DMS53 treated with DMSO at 0.1 percent for 48 hours (cell line): ENCODE results near the gene GTF2F2.

ENCODE experiments used
- DNase-seq: peaks from one replicate; lab custom pipeline; 2025; ENCODE audit not compliant: unreplicated experiment; lab: John Stamatoyannopoulos, UW

The GTF2F2 gene

GRCh38 chr13:45120967-45121831 lies 889 bp downstream of the GTF2F2 start:
- no peak for DNase-seq

- DNase-seq, result no peak
Measured at GRCh38 chr13:45122941-45123340, 2.6 kb downstream of the GTF2F2 start.

GRCh38 chr13:45132369-45133064 lies 12.2 kb downstream of the GTF2F2 start:
- DNase-seq, result no peak

GRCh38 chr13:45133396-45134118 lies 13.2 kb downstream of the GTF2F2 start:
- no peak for DNase-seq

- no peak for DNase-seq
Measured at GRCh38 chr13:45136741-45137504, 16.6 kb downstream of the GTF2F2 start.

GRCh38 chr13:45137526-45137925 lies 17.2 kb downstream of the GTF2F2 start:
- DNase-seq, result no peak

- no peak for DNase-seq
Measured at GRCh38 chr13:45138282-45138681, 18.0 kb downstream of the GTF2F2 start.

GRCh38 chr13:45141369-45141768 lies 21.1 kb downstream of the GTF2F2 start:
- DNase-seq, result no peak

- no peak for DNase-seq
Measured at GRCh38 chr13:45142440-45143345, 22.4 kb downstream of the GTF2F2 start.

GRCh38 chr13:45143346-45143751 lies 23.0 kb downstream of the GTF2F2 start:
- no peak for DNase-seq

GRCh38 chr13:45149964-45150363 lies 29.7 kb downstream of the GTF2F2 start:
- DNase-seq, result no peak

GRCh38 chr13:45156565-45157361 lies 36.5 kb downstream of the GTF2F2 start:
- DNase-seq, result no peak

GRCh38 chr13:45162194-45162593 lies 41.9 kb downstream of the GTF2F2 start:
- no peak for DNase-seq

GRCh38 chr13:45162821-45163220 lies 42.5 kb downstream of the GTF2F2 start:
- no peak for DNase-seq

- DNase-seq, result no peak
Measured at GRCh38 chr13:45166858-45167257, 46.5 kb downstream of the GTF2F2 start.

GRCh38 chr13:45167611-45168554 lies 47.6 kb downstream of the GTF2F2 start:
- DNase-seq, result no peak

- no peak for DNase-seq
Measured at GRCh38 chr13:45168555-45168930, 48.2 kb downstream of the GTF2F2 start.

GRCh38 chr13:45174478-45174877 lies 54.2 kb downstream of the GTF2F2 start:
- no peak for DNase-seq
